Measurements from ENCODE around the gene DNAJC15. TPM values are rescaled to one million over a fixed set of nuclear protein-coding genes. Genes with fewer than 3 reads are reported as not detected.
A peak's percentile ranks its signal among the peaks of the same experiment; 100 is the strongest.

Gene DNAJC15
- total RNA-seq, 1 experiment from 2014 or later = 72.2 TPM

DNA sequence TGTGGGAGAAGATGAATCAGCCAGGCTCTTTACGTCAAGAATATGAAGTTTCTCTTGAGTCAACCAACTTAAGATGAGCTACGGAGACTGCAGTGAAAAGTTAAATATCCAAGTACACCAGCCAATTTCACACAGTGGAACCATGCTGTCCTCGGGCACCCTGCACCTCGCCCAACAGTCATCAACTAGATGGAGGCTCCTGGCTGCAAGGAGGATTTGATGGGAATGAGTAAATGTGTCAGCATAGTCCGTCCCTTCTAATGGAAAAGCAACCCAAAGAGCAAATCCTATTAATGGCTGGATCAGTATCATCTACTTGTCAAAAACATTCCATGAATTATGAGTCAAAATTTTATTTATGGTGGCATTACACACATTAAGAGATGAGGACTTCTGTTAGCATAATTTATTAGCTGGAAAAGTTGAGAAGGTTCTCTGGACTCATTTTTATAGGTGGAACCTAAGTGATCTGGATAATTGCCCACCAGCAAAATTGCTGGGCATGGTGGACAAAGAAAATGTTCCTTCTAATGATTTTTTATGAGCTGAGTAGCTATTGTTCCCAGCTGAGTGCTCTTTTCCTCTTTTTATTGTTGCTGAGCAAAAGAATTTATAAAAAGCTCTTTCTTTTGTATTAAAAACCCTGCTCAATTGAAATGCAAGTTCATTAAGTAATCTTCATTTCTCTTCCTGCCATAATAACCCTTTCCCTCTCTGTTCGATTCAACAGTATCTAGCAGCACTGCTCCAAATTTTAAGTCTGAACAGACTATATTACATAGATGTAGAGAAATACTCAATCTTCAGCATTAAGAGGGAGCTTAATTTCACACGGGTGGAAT lies 88.4 kb downstream of the DNAJC15 start:
- no peak for DNase-seq
- H3K36me3 ChIP-seq (ENCODE audit: control insufficient read depth, insufficient read depth, low read length) = no peaks in the 10 kb centered on the region
- no peaks in the 10 kb centered on the region for H3K27me3 ChIP-seq (replicated peaks; ENCODE audit: control insufficient read depth, insufficient read depth, low read length)
- Mint-ChIP-seq H3K27ac (ENCODE audit: unreplicated experiment) (peak overlapping the region; percentile 36), H3K27me3 (ENCODE audit: insufficient read depth, unreplicated experiment) (no peaks in the 10 kb centered on the region), H3K4me1 (ENCODE audit: low read depth, unreplicated experiment) (peaks cover 49% of the 10 kb centered on the region), H3K9me3 (ENCODE audit: unreplicated experiment) (no peaks in the 10 kb centered on the region), H3K36me3 (ENCODE audit: insufficient read depth, unreplicated experiment) (peaks cover 64% of the 10 kb centered on the region), H3K4me3 (ENCODE audit: unreplicated experiment) (no peak overlapping the region)
- TF ChIP-seq, protein P1, sequence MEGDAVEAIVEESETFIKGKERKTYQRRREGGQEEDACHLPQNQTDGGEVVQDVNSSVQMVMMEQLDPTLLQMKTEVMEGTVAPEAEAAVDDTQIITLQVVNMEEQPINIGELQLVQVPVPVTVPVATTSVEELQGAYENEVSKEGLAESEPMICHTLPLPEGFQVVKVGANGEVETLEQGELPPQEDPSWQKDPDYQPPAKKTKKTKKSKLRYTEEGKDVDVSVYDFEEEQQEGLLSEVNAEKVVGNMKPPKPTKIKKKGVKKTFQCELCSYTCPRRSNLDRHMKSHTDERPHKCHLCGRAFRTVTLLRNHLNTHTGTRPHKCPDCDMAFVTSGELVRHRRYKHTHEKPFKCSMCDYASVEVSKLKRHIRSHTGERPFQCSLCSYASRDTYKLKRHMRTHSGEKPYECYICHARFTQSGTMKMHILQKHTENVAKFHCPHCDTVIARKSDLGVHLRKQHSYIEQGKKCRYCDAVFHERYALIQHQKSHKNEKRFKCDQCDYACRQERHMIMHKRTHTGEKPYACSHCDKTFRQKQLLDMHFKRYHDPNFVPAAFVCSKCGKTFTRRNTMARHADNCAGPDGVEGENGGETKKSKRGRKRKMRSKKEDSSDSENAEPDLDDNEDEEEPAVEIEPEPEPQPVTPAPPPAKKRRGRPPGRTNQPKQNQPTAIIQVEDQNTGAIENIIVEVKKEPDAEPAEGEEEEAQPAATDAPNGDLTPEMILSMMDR (IDR thresholded peaks at IDR 0.05; ENCODE audit: insufficient read depth in 1 of 2, low read depth in 1 of 2, low read length in 1 of 2, severe bottlenecking in 1 of 2, unreplicated experiment in 1 of 2) = no peak
- CTCF ChIA-PET = interaction anchor here (1.2 kb wide), 1 partner anchor 20 kb away, joined by 3 read pairs; no protein-coding TSS in a partner anchor
- BruUV-seq (replicated peaks) = no TSS peak
- POLR2A ChIA-PET = interaction anchor here (0.9 kb wide), 2 partner anchors 11 to 57 kb away, joined by 3 to 6 read pairs; no protein-coding TSS in a partner anchor
- H3K4me3 ChIP-seq (ENCODE audit: low read depth, low read length) = no peak overlapping the region
- H3K9me3 ChIP-seq = no peaks in the 10 kb centered on the region
- intact Hi-C loops (cut with micrococcal nuclease; ENCODE audit: unreplicated experiment) = loop anchor here (2.0 to 5.0 kb wide), 2 partner anchors 21 to 229 kb away; no protein-coding TSS in a partner anchor
- H3K4me1 ChIP-seq = peaks cover 32% of the 10 kb centered on the region

DNA sequence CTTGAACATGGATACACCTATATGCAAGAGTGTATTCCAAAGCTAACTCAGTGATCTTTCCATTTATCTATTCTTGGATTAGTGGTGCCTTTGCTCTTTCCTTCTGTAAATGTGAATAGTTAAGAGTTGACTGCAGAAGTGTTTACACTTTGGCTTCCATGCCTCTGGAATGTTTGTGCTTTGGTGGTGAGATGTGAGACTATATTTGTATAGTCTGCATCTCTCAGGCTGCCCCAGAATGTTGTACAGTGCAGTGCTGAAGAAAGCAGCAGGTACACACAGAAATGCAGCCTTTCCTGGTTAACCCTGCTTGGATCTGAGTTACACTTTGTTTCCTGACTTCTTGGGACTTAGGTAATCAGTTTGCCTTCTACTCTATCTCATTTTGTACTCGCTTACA lies 90.2 kb downstream of the DNAJC15 start:
- no TSS peak for BruUV-seq (replicated peaks)
- Mint-ChIP-seq H3K27ac (ENCODE audit: unreplicated experiment) (no peak overlapping the region), H3K9me3 (ENCODE audit: unreplicated experiment) (no peaks in the 10 kb centered on the region), H3K4me3 (ENCODE audit: unreplicated experiment) (peak overlapping the region; percentile 13), H3K27me3 (ENCODE audit: insufficient read depth, unreplicated experiment) (no peaks in the 10 kb centered on the region), H3K36me3 (ENCODE audit: insufficient read depth, unreplicated experiment) (peaks cover 46% of the 10 kb centered on the region), H3K4me1 (ENCODE audit: low read depth, unreplicated experiment) (peaks cover 45% of the 10 kb centered on the region)
- Histone ChIP-seq H3K36me3 (ENCODE audit: control insufficient read depth, insufficient read depth, low read length) (no peaks in the 10 kb centered on the region), H3K27me3 (replicated peaks; ENCODE audit: control insufficient read depth, insufficient read depth, low read length) (no peaks in the 10 kb centered on the region), H3K4me1 (peaks cover 32% of the 10 kb centered on the region), H3K4me3 (ENCODE audit: low read depth, low read length) (no peak overlapping the region), H3K9me3 (no peaks in the 10 kb centered on the region)
- intact Hi-C loops (cut with micrococcal nuclease; ENCODE audit: unreplicated experiment) = loop anchor here (2.0 to 5.0 kb wide), 2 partner anchors 19 to 231 kb away; no protein-coding TSS in a partner anchor
- CTCF ChIA-PET = interaction anchor here (1.0 kb wide), 1 partner anchor 145 kb away, joined by 4 read pairs; no protein-coding TSS in a partner anchor
- DNase-seq = peak; percentile 61 to 69
- TF ChIP-seq, protein P1 (IDR thresholded peaks at IDR 0.05; ENCODE audit: insufficient read depth in 1 of 2, low read depth in 1 of 2, low read length in 1 of 2, severe bottlenecking in 1 of 2, unreplicated experiment in 1 of 2) = no peak
- POLR2A ChIA-PET = interaction anchor here (0.5 kb wide), 2 partner anchors 9 to 70 kb away, joined by 5 to 6 read pairs; no protein-coding TSS in a partner anchor

DNA sequence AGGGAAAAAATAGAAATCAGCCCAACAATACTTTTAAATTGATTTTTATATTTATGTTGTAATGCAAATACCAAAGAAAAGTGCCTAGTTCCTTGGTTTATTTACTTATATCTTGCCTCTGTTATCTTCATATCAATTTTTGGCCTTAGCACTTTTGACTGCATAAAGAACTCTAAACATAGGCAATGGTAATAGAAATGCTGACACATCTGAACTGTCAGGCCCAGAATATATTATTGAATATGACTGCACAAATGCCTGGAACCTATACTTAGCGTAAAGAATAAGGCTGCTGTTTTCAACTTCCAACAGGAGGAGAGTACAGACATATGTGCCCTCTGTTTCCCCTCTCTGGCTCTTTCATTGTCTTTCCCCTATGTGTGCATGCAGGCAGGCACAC lies 91.1 kb downstream of the DNAJC15 start:
- no peaks in the 10 kb centered on the region for H3K27me3 Mint-ChIP-seq (ENCODE audit: insufficient read depth, unreplicated experiment)
- POLR2A ChIA-PET = no interaction called here
- intact Hi-C loops (cut with micrococcal nuclease; ENCODE audit: unreplicated experiment) = loop anchor here (5.0 kb wide), 1 partner anchor 232 kb away; no protein-coding TSS in a partner anchor
- no TSS peak for BruUV-seq (replicated peaks)
- TF ChIP-seq, protein P1 (IDR thresholded peaks at IDR 0.05; ENCODE audit: insufficient read depth in 1 of 2, low read depth in 1 of 2, low read length in 1 of 2, severe bottlenecking in 1 of 2, unreplicated experiment in 1 of 2) = no peak
- no peak overlapping the region for H3K27ac Mint-ChIP-seq (ENCODE audit: unreplicated experiment)
- Histone ChIP-seq H3K4me1 (peaks cover 32% of the 10 kb centered on the region), H3K9me3 (no peaks in the 10 kb centered on the region), H3K27me3 (replicated peaks; ENCODE audit: control insufficient read depth, insufficient read depth, low read length) (no peaks in the 10 kb centered on the region), H3K4me3 (ENCODE audit: low read depth, low read length) (no peak overlapping the region), H3K36me3 (ENCODE audit: control insufficient read depth, insufficient read depth, low read length) (no peaks in the 10 kb centered on the region)
- DNase-seq = no peak
- H3K36me3 Mint-ChIP-seq (ENCODE audit: insufficient read depth, unreplicated experiment) = peaks cover 37% of the 10 kb centered on the region
- CTCF ChIA-PET = no interaction called here
- H3K4me1 Mint-ChIP-seq (ENCODE audit: low read depth, unreplicated experiment) = peaks cover 46% of the 10 kb centered on the region
- no peaks in the 10 kb centered on the region for H3K9me3 Mint-ChIP-seq (ENCODE audit: unreplicated experiment)
- H3K4me3 Mint-ChIP-seq (ENCODE audit: unreplicated experiment) = no peak overlapping the region

Measured in Caco-2 (cell line).